Endothelial cell of umbilical vein (primary cell): ENCODE results near the gene ABTB1. TPM values are rescaled to one million over a fixed set of nuclear protein-coding genes. Genes with fewer than 3 reads are reported as not detected.
A peak's percentile ranks its signal among the peaks of the same experiment; 100 is the strongest.

Source experiments
- BruUV-seq: library from RNA; stranded (reverse); fragments of 400-500 nt; replicated peaks from 2 replicates; lab custom pipeline; 2021; lab: Mats Ljungman, UMichigan
- CTCF ChIA-PET: fragments of 300-600, 350-600 bp; sonication (Branson Sonifier 250); formaldehyde crosslinking; loops from one replicate; lab custom pipeline; 2021; ENCODE audit warnings: antibody characterized with exemption, inconsistent platforms; lab: Charles Lee
- POLR2A ChIA-PET: fragments of 300-600, 350-600 bp; sonication (Branson Sonifier 250); formaldehyde crosslinking; loops from one replicate; lab custom pipeline; 2021; ENCODE audit warnings: antibody characterized with exemption, inconsistent platforms; lab: Charles Lee
- DNase-seq: peaks from one replicate; pipeline ENCODE4 v3.0.0-alpha.2; 2011; ENCODE audit warnings: low read depth, low spot score
- FAIRE-seq: peaks from 2 replicates; lab custom pipeline; 2011; peaks lifted over from hg19 to GRCh38; lab: Jason Lieb, UNC
- H2AFZ ChIP-seq: 2 replicates; pipeline ENCODE4 v1.6.0; 2012; ENCODE audit warnings: low read depth, low read length, control low read depth, inconsistent platforms
- H3K27ac ChIP-seq: 2 replicates; pipeline ENCODE4 v1.5.1; 2011; ENCODE audit warnings: low read depth, mild to moderate bottlenecking, control low read depth, low read length, moderate library complexity; ENCODE audit not compliant: insufficient read depth
- H3K27me3 ChIP-seq, 2 experiments: 2 replicates each; pipeline versions ENCODE4 v1.6.0 to v1.6.1; 2011; ENCODE audit warnings: low read length in 2 of 2, mixed read lengths in 1 of 2; ENCODE audit not compliant: control insufficient read depth in 2 of 2, insufficient read depth in 2 of 2
- H3K36me3 ChIP-seq, 2 experiments: 2 replicates in 1 of 2; 3 replicates in 1 of 2; pipeline ENCODE4 v1.5.1; 2011; ENCODE audit warnings: low read length in 2 of 2, mild to moderate bottlenecking in 1 of 2, moderate library complexity in 1 of 2; ENCODE audit not compliant: control insufficient read depth in 2 of 2, insufficient read depth in 2 of 2; ENCODE audit errors: extremely low read depth in 1 of 2
- H3K4me1 ChIP-seq: 3 replicates; pipeline ENCODE4 v1.5.1; 2011; ENCODE audit warnings: mild to moderate bottlenecking, low read length; ENCODE audit not compliant: control insufficient read depth, insufficient read depth; ENCODE audit errors: extremely low read depth
- H3K4me2 ChIP-seq: 2 replicates; pipeline ENCODE4 v1.6.1; 2011; ENCODE audit warnings: low read length, control low read depth, mixed read lengths; ENCODE audit not compliant: insufficient read depth
- H3K4me3 ChIP-seq, 3 experiments: fragments of 200-600 bp in 1 of 3; sonication (generic), shearing (Covaris generic) in 1 of 3; replicated peaks in 1 of 3; 2 replicates each; pipeline ENCODE4 v1.5.1; 2011 to 2016; ENCODE audit warnings: control low read depth in 3 of 3, low read length in 3 of 3, mild to moderate bottlenecking in 2 of 3, inconsistent platforms in 1 of 3, low read depth in 1 of 3, moderate library complexity in 1 of 3; ENCODE audit not compliant: insufficient read depth in 1 of 3
- H3K79me2 ChIP-seq: 2 replicates; pipeline ENCODE4 v1.6.0; 2012; ENCODE audit warnings: low read length, inconsistent platforms; ENCODE audit not compliant: control insufficient read depth, insufficient read depth
- H3K9ac ChIP-seq: replicated peaks from 2 replicates; pipeline ENCODE3; 2011; ENCODE audit warnings: low read length, control low read depth; ENCODE audit not compliant: insufficient read depth; ENCODE audit errors: extremely low read depth
- H3K9me1 ChIP-seq: replicated peaks from 3 replicates; pipeline ENCODE4 v1.6.0; 2011; ENCODE audit warnings: mild to moderate bottlenecking, low read length; ENCODE audit not compliant: control insufficient read depth, insufficient read depth; ENCODE audit errors: extremely low read depth
- H3K9me3 ChIP-seq: replicated peaks from 2 replicates; pipeline ENCODE4 v1.5.1; 2012; ENCODE audit warnings: low read length, inconsistent platforms; ENCODE audit not compliant: control insufficient read depth, insufficient read depth
- H4K20me1 ChIP-seq: replicated peaks from 2 replicates; pipeline ENCODE3; 2011; ENCODE audit warnings: mild to moderate bottlenecking, low read length; ENCODE audit not compliant: control insufficient read depth, insufficient read depth; ENCODE audit errors: extremely low read depth
- CTCF ChIP-seq, 2 donors: IDR thresholded peaks; 1 replicate in 1 of 2; 2 replicates in 1 of 2; pipeline ENCODE4 v1.5.1; 2011; ENCODE audit warnings: low read length in 2 of 2, mild to moderate bottlenecking in 2 of 2, moderate library complexity in 2 of 2, control low read depth in 1 of 2, inconsistent platforms in 1 of 2, low read depth in 1 of 2; ENCODE audit not compliant: insufficient read depth in 1 of 2; ENCODE audit errors: extremely low read depth in 1 of 2
- EZH2 ChIP-seq: IDR thresholded peaks from 2 replicates; pipeline ENCODE4 v1.6.1; 2012; ENCODE audit warnings: borderline replicate concordance, low read depth, mild to moderate bottlenecking, moderate library complexity, low read length, inconsistent platforms; ENCODE audit not compliant: severe bottlenecking
- FOS ChIP-seq: IDR thresholded peaks from 2 replicates; pipeline ENCODE4 v1.6.1; 2011; ENCODE audit warnings: mild to moderate bottlenecking, low read length, moderate library complexity, borderline replicate concordance; ENCODE audit not compliant: insufficient read depth
- GATA2 ChIP-seq: IDR thresholded peaks from 2 replicates; pipeline ENCODE4 v1.7.0; 2011; ENCODE audit warnings: low read depth, mild to moderate bottlenecking, moderate library complexity, mixed read lengths, low read length; ENCODE audit not compliant: insufficient read length, insufficient read depth
- JUN ChIP-seq: IDR thresholded peaks from 2 replicates; pipeline ENCODE4 v1.6.1; 2011; ENCODE audit warnings: borderline replicate concordance, low read depth; ENCODE audit not compliant: insufficient read length, insufficient read depth
- MAX ChIP-seq: IDR thresholded peaks from 2 replicates; pipeline ENCODE4 v1.6.1; 2011; ENCODE audit not compliant: insufficient read depth, insufficient read length
- MYC ChIP-seq: IDR thresholded peaks from one replicate; pipeline ENCODE4 v1.6.1; 2011; ENCODE audit warnings: mild to moderate bottlenecking, low read depth, low read length
- POLR2A ChIP-seq: IDR thresholded peaks from 2 replicates; pipeline ENCODE4 v1.6.1; 2012; ENCODE audit warnings: low read depth, mild to moderate bottlenecking, control low read depth, low read length
- POLR2AphosphoS5 ChIP-seq: IDR thresholded peaks from 2 replicates; pipeline ENCODE4 v1.6.1; 2012; ENCODE audit warnings: low read depth, mild to moderate bottlenecking, control low read depth, low read length, moderate library complexity; ENCODE audit not compliant: insufficient read depth
- dilution Hi-C: fragments of 300-500 bp; cut with MboI; formaldehyde crosslinking; loops from one replicate; pipeline ENCODE4 v1.15.0; 2019; ENCODE audit warnings: low sequenced_read_pairs; ENCODE audit not compliant: extremely low pct_ligation_motif_present
- intact Hi-C: fragments of 100-400 bp; cut with micrococcal nuclease; formaldehyde crosslinking; loops from one replicate; pipeline ENCODE4 v1.10.0; 2022
- polyA plus RNA-seq, 4 experiments: library from polyadenylated mRNA; depleted of rRNA in 3 of 4; stranded (reverse) in 3 of 4; unstranded in 1 of 4; fragments of >200 nt; gene quantifications; 2 replicates each; pipeline versions ENCODE4 v1.2.1 to v1.2.3, GENCODE V29; 2011 to 2012; ENCODE audit warnings: missing spikeins in 1 of 4
- total RNA-seq: library from RNA; stranded (reverse); gene quantifications from 2 replicates; pipeline ENCODE4 v1.2.3, GENCODE V29; 2021

The ABTB1 gene
- total and polyA plus RNA-seq, 2 donors (not counting 3 experiments of a cell fraction or from before 2014, with no cell fraction given), result 15.2 to 25.1 TPM

DNA sequence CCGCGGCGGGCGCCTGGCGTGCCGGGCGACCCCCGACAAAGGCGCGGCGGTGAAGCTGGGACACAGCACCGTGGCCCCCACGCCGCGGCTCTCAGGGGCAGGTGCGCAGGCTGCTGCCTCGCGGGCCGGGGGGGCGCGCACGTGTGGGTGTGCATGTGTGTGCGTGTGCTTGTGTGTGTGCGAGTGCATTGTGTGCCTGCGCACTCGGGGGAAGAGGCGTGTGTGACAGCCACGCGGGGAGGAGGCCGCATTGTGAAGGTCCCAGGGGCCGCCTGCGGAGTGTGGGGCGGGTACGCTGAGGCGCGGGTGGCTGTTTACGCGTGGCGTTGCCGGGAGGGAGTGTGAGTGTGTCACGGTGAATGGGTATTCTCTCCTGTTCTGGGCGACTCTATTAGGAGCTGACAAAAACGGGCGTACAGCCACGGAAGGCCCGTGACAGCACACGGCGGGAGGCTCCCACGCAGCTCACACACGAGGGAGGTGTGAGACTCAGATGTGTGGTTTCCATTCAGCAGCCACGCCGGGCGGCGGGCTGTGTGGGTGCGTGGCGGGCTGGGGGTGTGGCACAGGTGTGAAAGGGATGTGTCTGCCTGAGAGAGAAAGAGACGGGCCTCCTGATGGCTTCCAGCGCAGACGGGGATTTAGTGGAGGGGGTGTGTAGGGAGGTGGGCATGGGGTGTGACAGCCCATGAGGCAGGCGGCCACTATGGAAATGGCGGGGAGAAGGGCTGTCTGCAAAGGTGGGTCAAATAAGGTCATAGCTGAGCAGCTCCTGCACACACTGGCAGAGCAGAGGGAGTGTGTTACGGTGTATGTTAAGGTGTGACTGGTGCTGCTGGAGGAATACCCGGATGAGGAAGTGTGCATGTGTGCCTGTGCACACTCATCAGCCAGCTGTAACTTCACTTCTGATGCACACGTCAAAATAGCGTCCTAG lies 43.0 kb upstream of the ABTB1 start:
- Histone ChIP-seq H2AFZ (peak overlapping the region; percentile 43), H3K4me2 (peak overlapping the region; percentile 24), H3K9me1 (no peaks in the 10 kb centered on the region), H3K36me3 (no peaks in the 10 kb centered on the region), H3K4me1 (peaks cover 6% of the 10 kb centered on the region), H3K79me2 (no peaks in the 10 kb centered on the region), H3K9me3 (no peaks in the 10 kb centered on the region), H4K20me1 (no peaks in the 10 kb centered on the region), H3K27me3 (peaks cover 32 to 35% of the 10 kb centered on the region in 2 experiments), H3K4me3 (peak overlapping the region in 2 of 3 experiments; percentile 13 to 38), H3K9ac (peak overlapping the region; percentile 7), H3K27ac (no peak overlapping the region)
- FAIRE-seq, result no peak
- no peak for TF ChIP-seq POLR2A
- TF ChIP-seq POLR2AphosphoS5, result no peak
- TF ChIP-seq JUN, result no peak
- no peak for TF ChIP-seq EZH2
- no peak for TF ChIP-seq MAX
- no peak for TF ChIP-seq MYC
- TF ChIP-seq CTCF (IDR thresholded peaks at IDR 0.05; ENCODE audit: extremely low read depth in 1 of 2, insufficient read depth in 1 of 2, low read depth in 1 of 2, low read length in 2 of 2), result no peak
- TF ChIP-seq FOS, result no peak
- TF ChIP-seq GATA2, result no peak
- POLR2A ChIA-PET, result no interaction called here
- BruUV-seq, result no TSS peak
- CTCF ChIA-PET, result interaction anchor here (1.0 kb wide), 1 partner anchor 54 kb away, joined by 6 read pairs; no protein-coding TSS in a partner anchor
- no peak for DNase-seq
- dilution Hi-C loops (no loop called here), intact Hi-C loops (no loop called here)
